Neural crest cell (in vitro differentiated cells): ENCODE data around the gene RAB5A. TPM values are rescaled to one million over a fixed set of nuclear protein-coding genes. Genes with fewer than 3 reads are reported as not detected.
A peak's percentile ranks its signal among the peaks of the same experiment; 100 is the strongest.

Source experiments
- DNase-seq: peaks from one replicate; pipeline ENCODE4 v3.0.0; 2021; ENCODE audit warnings: low read depth, mixed read lengths, low spot score
- H3K27ac Mint-ChIP-seq: one replicate; pipeline ENCODE4 v1.8.0; 2021; ENCODE audit warnings: mild to moderate bottlenecking, mixed read lengths; ENCODE audit not compliant: unreplicated experiment
- H3K27me3 Mint-ChIP-seq: 2 replicates; pipeline ENCODE4 v1.8.0; 2021; ENCODE audit warnings: low read depth, mild to moderate bottlenecking, mixed read lengths
- H3K36me3 Mint-ChIP-seq: 2 replicates; pipeline ENCODE4 v1.8.0; 2021; ENCODE audit warnings: low read depth, mild to moderate bottlenecking, mixed read lengths
- H3K4me1 Mint-ChIP-seq: 2 replicates; pipeline ENCODE4 v1.8.0; 2021; ENCODE audit warnings: mixed read lengths
- H3K4me3 Mint-ChIP-seq: one replicate; pipeline ENCODE4 v1.8.0; 2021; ENCODE audit warnings: mild to moderate bottlenecking, mixed read lengths
- H3K9me3 Mint-ChIP-seq: 2 replicates; pipeline ENCODE4 v1.8.0; 2021; ENCODE audit warnings: mixed read lengths
- CTCF ChIP-seq: fragments of 200-600 bp; sonication (generic); conservative IDR thresholded peaks from 2 replicates; pipeline ENCODE4 v1.5.0; 2021; ENCODE audit warnings: antibody characterized with exemption, mild to moderate bottlenecking
- total RNA-seq: library from RNA; stranded (reverse); gene quantifications from 2 replicates; pipeline ENCODE4 v1.2.1, GENCODE V29; 2021

The RAB5A gene
- total RNA-seq, 1 donor from 2014 or later = 39.4 TPM

GRCh38 chr3:19938295-19938627 is 8.6 kb upstream of the RAB5A start:
- Mint-ChIP-seq H3K9me3 (peaks cover 7% of the 10 kb centered on the region), H3K36me3 (peaks cover 7% of the 10 kb centered on the region), H3K27me3 (peaks cover 4% of the 10 kb centered on the region), H3K27ac (no peak overlapping the region), H3K4me1 (peaks cover 12% of the 10 kb centered on the region), H3K4me3 (no peak overlapping the region)
- no peak for TF ChIP-seq CTCF
- DNase-seq = no peak

- H3K27me3 Mint-ChIP-seq = no peaks in the 10 kb centered on the region
- TF ChIP-seq CTCF = no peak
- H3K4me1 Mint-ChIP-seq = peaks cover 3% of the 10 kb centered on the region
- H3K27ac Mint-ChIP-seq = no peak overlapping the region
- H3K36me3 Mint-ChIP-seq = peaks cover 7% of the 10 kb centered on the region
- no peak for DNase-seq
- H3K4me3 Mint-ChIP-seq = no peak overlapping the region
- peaks cover 7% of the 10 kb centered on the region for H3K9me3 Mint-ChIP-seq
Measured at GRCh38 chr3:19940643-19941042, 6.3 kb upstream of the RAB5A start.

GRCh38 chr3:19945534-19945933 is 1.4 kb upstream of the RAB5A start:
- H3K4me3 Mint-ChIP-seq = peak overlapping the region; percentile 99
- H3K27me3 Mint-ChIP-seq = peaks cover 3% of the 10 kb centered on the region
- peaks cover 4% of the 10 kb centered on the region for H3K9me3 Mint-ChIP-seq
- H3K36me3 Mint-ChIP-seq = no peaks in the 10 kb centered on the region
- DNase-seq = no peak
- no peak for TF ChIP-seq CTCF
- peaks cover 38% of the 10 kb centered on the region for H3K4me1 Mint-ChIP-seq
- peak overlapping the region; percentile 40 for H3K27ac Mint-ChIP-seq

GRCh38 chr3:19945969-19946831 is 697 bp upstream of the RAB5A start:
- peak overlapping the region; percentile 100 for H3K27ac Mint-ChIP-seq
- TF ChIP-seq CTCF = no peak
- no peak for DNase-seq
- H3K4me1 Mint-ChIP-seq = peaks cover 38% of the 10 kb centered on the region
- H3K36me3 Mint-ChIP-seq = no peaks in the 10 kb centered on the region
- H3K9me3 Mint-ChIP-seq = peaks cover 4% of the 10 kb centered on the region
- H3K27me3 Mint-ChIP-seq = peaks cover 3% of the 10 kb centered on the region
- peak overlapping the region; percentile 99 for H3K4me3 Mint-ChIP-seq

GRCh38 chr3:19947549-19948225 is 790 bp downstream of the RAB5A start:
- peak overlapping the region; percentile 96 for H3K27ac Mint-ChIP-seq
- H3K36me3 Mint-ChIP-seq = no peaks in the 10 kb centered on the region
- peak; percentile 16 for DNase-seq
- TF ChIP-seq CTCF = no peak
- H3K27me3 Mint-ChIP-seq = peaks cover 3% of the 10 kb centered on the region
- H3K9me3 Mint-ChIP-seq = peaks cover 4% of the 10 kb centered on the region
- H3K4me1 Mint-ChIP-seq = peaks cover 38% of the 10 kb centered on the region
- peak overlapping the region; percentile 99 for H3K4me3 Mint-ChIP-seq
